D721Med (cell line): ENCODE data around the gene TSEN34.

Experiments
- DNase-seq: peaks from one replicate; pipeline ENCODE4 v3.0.0; 2011; ENCODE audit warnings: low spot score; ENCODE audit not compliant: insufficient read length
- FAIRE-seq: peaks from 2 replicates; lab custom pipeline; 2011; peaks lifted over from hg19 to GRCh38; lab: Jason Lieb, UNC
- TF ChIP-seq, protein P1 (sequence below): IDR thresholded peaks from 2 replicates; pipeline ENCODE4 v1.5.1; 2012; ENCODE audit warnings: mild to moderate bottlenecking, control low read depth; ENCODE audit not compliant: insufficient read depth; ENCODE audit errors: missing control alignments

Gene TSEN34

DNA sequence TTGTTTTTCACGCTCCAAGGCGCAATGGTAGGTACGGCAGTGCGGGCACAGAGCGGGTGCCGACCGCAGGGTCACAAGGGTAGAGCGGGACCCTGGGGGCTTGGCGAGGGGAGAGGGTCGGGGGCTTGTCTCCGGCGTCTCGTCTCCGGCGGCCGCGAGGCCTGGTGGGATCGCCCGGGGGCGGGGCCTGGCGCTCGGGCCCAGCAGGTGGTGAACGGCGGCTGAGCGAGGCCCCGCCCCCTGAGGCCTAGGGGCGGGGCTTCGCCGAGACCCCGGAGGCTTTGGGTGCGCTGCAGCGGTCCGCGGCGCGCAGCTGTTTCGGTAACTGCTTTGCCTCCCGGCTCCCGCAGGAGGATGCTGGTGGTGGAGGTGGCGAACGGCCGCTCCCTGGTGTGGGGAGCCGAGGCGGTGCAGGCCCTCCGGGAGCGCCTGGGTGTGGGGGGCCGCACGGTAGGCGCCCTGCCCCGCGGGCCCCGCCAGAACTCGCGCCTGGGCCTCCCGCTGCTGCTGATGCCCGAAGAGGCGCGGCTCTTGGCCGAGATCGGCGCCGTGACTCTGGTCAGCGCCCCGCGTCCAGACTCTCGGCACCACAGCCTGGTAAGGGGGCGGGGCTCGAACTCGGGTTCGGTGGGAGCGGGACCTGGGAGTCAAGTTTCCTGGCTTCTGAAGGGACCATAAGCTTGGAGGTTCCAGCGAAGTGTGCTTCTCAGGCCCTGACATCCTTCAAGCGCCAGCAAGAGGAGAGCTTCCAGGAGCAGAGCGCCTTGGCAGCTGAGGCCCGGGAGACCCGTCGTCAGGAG lies at the start of gene TSEN34:
TSS of gene TSEN34 (plus strand) at position 298 of the 800 bp plus-strand sequence. CDS start at position 355, 57 bp downstream.
- no peak for DNase-seq
- FAIRE-seq, result no peak
- TF ChIP-seq, protein P1, sequence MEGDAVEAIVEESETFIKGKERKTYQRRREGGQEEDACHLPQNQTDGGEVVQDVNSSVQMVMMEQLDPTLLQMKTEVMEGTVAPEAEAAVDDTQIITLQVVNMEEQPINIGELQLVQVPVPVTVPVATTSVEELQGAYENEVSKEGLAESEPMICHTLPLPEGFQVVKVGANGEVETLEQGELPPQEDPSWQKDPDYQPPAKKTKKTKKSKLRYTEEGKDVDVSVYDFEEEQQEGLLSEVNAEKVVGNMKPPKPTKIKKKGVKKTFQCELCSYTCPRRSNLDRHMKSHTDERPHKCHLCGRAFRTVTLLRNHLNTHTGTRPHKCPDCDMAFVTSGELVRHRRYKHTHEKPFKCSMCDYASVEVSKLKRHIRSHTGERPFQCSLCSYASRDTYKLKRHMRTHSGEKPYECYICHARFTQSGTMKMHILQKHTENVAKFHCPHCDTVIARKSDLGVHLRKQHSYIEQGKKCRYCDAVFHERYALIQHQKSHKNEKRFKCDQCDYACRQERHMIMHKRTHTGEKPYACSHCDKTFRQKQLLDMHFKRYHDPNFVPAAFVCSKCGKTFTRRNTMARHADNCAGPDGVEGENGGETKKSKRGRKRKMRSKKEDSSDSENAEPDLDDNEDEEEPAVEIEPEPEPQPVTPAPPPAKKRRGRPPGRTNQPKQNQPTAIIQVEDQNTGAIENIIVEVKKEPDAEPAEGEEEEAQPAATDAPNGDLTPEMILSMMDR, result no peak

DNA sequence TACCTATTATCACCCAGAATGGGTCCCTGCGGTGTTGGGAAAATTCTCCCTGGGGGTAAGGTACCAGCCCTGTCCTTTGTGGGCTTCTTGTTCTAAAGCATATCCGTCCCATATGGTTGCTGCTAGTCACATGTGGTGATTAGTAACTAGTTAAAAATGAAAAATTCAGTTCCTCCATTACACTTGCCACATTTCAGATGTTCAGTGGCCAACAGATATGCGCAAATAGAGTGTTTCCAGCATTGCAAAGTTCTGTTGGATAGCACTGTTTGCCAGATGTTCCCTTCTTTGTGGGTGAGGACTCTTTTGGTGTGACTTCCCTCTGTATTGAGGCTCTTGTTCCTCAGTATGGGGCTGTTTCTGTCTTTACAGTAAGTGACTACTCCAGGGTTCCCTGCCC lies 49.8 kb upstream of the TSEN34 start:
- no peak for DNase-seq
- FAIRE-seq, result no peak

DNA sequence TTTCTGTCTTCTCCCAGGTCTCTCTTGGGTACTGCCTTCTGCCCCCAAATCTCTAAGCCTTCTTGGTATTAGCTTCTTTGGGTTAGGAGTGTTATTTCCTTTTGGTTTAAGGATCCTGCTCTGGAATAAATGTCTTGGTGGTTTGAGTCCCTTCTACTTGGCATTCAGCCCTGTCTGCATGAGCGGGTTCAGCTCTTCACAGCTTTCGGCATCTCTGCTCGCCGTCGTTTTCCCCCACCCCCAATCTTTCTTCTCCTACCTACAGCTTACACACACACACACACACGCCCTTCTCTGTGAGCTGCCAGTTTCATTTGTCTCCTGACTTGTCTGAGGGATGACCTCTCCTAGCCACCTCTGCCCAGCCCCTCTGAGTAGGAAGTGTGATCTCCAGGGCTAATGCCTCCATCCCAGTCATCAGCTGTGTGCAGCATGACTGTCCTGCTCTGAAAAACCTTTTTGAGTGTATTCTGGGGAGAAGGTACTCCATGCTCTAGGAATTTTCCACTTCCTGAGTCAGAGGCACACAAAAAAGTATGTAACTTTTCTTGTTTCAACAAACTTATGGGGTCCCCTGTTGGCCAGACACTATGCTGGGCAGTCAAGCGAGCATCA lies 48.8 kb upstream of the TSEN34 start:
- TF ChIP-seq, protein P1, result no peak
- FAIRE-seq (no peak), DNase-seq (no peak)

More for the DNA sequence above, 49.8 kb upstream of the TSEN34 start:
- TF ChIP-seq, protein P1, result no peak

DNA sequence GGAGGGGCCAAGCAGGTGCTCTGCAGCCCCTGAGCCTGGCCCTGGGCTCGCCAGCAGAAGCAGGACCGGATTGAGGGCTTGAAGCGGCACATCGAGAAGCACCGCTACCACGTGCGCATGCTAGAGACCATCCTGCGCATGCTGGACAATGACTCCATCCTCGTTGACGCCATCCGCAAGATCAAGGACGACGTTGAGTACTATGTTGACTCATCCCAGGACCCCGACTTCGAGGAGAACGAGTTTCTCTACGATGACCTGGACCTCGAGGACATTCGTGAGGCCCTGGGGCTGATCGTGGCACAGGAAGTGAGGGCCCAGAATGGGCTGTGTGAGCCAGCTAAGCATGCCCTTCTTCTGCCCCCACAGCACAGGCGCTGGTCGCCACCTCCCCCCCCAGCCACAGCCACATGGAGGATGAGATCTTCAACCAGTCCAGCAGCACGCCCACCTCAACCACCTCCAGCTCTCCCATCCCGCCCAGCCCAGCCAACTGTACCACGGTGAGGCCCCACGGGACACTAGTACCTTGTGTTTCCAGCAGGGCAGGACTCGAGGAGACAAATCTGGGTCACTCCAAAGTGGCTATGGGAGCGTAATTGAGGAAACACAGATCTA lies 45.5 kb upstream of the TSEN34 start:
- TF ChIP-seq, protein P1, result no peak
- DNase-seq, result no peak
- FAIRE-seq, result no peak

DNA sequence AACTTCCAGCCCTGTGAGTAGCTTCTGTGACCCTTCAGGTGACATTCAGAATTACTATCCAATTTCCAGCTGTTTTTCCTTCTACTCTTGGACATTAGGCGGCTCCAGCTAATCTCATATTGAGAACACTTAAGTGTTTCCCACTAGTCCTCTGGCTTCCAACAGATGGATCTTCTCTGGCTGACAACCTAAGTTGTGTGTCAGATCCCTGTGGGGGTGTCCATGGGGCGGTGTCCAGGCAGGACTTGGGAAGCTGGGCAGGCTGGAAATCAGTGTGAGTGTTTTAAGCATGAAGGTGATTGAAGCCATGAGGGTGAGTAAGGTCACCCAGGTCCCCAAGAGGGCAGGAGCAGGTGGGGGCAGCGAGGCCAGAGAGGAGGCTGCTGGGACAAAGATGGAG lies 43.4 kb upstream of the TSEN34 start:
- TF ChIP-seq, protein P1, result no peak
- no peak for FAIRE-seq
- DNase-seq, result no peak

DNA sequence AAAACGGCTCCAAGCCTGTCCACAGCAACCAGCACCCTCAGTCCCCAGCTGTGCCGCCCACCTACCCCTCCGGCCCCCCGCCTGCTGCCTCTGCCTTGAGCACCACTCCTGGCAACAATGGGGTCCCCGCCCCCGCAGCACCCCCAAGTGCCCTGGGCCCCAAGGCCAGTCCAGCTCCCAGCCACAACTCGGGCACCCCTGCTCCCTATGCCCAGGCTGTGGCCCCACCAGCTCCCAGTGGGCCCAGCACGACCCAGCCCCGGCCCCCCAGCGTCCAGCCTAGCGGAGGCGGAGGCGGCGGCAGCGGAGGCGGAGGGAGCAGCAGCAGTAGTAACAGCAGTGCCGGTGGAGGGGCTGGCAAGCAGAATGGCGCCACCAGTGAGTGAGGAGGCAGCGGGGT lies 43.0 kb upstream of the TSEN34 start:
- TF ChIP-seq, protein P1, result no peak
- DNase-seq (no peak), FAIRE-seq (no peak)
